Endothelial cell of umbilical vein (primary cell): ENCODE measurements around the gene NMS.
"Not testable (repeated sequence)": the region's sequence is repeated elsewhere in the genome, so short reads cannot be mapped to it uniquely, and the experiment has no call there.

ENCODE experiments used
- EZH2 ChIP-seq: IDR thresholded peaks from 2 replicates; pipeline ENCODE4 v1.6.1; 2012; ENCODE audit warnings: borderline replicate concordance, low read depth, mild to moderate bottlenecking, moderate library complexity, low read length, inconsistent platforms; ENCODE audit not compliant: severe bottlenecking
- FOS ChIP-seq: IDR thresholded peaks from 2 replicates; pipeline ENCODE4 v1.6.1; 2011; ENCODE audit warnings: mild to moderate bottlenecking, low read length, moderate library complexity, borderline replicate concordance; ENCODE audit not compliant: insufficient read depth
- GATA2 ChIP-seq: IDR thresholded peaks from 2 replicates; pipeline ENCODE4 v1.7.0; 2011; ENCODE audit warnings: low read depth, mild to moderate bottlenecking, moderate library complexity, mixed read lengths, low read length; ENCODE audit not compliant: insufficient read length, insufficient read depth
- POLR2A ChIP-seq: IDR thresholded peaks from 2 replicates; pipeline ENCODE4 v1.6.1; 2012; ENCODE audit warnings: low read depth, mild to moderate bottlenecking, control low read depth, low read length
- POLR2AphosphoS5 ChIP-seq: IDR thresholded peaks from 2 replicates; pipeline ENCODE4 v1.6.1; 2012; ENCODE audit warnings: low read depth, mild to moderate bottlenecking, control low read depth, low read length, moderate library complexity; ENCODE audit not compliant: insufficient read depth
- TF ChIP-seq, protein P1 (sequence below), 2 donors: IDR thresholded peaks; 1 replicate in 1 of 2; 2 replicates in 1 of 2; pipeline ENCODE4 v1.5.1; 2011; ENCODE audit warnings: low read length in 2 of 2, mild to moderate bottlenecking in 2 of 2, moderate library complexity in 2 of 2, control low read depth in 1 of 2, inconsistent platforms in 1 of 2, low read depth in 1 of 2; ENCODE audit not compliant: insufficient read depth in 1 of 2; ENCODE audit errors: extremely low read depth in 1 of 2
- TF ChIP-seq, protein P2 (sequence below): IDR thresholded peaks from 2 replicates; pipeline ENCODE4 v1.6.1; 2011; ENCODE audit not compliant: insufficient read depth, insufficient read length

DNA sequence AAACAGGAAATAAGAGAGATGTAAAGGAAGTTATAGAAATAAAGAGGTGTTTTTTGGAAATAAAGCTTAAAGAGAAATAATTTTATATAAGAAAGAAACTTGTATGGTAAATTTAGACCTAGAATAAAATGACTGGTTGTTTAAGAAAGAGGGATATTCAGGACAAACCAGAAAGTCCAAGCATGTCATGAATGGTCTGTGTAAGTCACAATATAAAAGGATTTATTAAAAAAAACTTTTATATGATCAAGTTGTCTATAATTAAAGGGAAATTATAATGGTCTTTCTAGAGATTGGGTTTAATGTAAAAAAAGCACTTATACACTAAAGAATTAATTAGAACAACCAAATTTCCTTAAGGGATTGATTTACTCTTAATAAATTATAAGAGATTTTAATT, 13.9 kb upstream of the NMS start:
- TF ChIP-seq, protein P1, sequence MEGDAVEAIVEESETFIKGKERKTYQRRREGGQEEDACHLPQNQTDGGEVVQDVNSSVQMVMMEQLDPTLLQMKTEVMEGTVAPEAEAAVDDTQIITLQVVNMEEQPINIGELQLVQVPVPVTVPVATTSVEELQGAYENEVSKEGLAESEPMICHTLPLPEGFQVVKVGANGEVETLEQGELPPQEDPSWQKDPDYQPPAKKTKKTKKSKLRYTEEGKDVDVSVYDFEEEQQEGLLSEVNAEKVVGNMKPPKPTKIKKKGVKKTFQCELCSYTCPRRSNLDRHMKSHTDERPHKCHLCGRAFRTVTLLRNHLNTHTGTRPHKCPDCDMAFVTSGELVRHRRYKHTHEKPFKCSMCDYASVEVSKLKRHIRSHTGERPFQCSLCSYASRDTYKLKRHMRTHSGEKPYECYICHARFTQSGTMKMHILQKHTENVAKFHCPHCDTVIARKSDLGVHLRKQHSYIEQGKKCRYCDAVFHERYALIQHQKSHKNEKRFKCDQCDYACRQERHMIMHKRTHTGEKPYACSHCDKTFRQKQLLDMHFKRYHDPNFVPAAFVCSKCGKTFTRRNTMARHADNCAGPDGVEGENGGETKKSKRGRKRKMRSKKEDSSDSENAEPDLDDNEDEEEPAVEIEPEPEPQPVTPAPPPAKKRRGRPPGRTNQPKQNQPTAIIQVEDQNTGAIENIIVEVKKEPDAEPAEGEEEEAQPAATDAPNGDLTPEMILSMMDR (IDR thresholded peaks at IDR 0.05; ENCODE audit: extremely low read depth in 1 of 2, insufficient read depth in 1 of 2, low read depth in 1 of 2, low read length in 2 of 2): not testable (repeated sequence)
- not testable (repeated sequence) for TF ChIP-seq EZH2, POLR2AphosphoS5, GATA2, POLR2A, FOS
- TF ChIP-seq, protein P2, sequence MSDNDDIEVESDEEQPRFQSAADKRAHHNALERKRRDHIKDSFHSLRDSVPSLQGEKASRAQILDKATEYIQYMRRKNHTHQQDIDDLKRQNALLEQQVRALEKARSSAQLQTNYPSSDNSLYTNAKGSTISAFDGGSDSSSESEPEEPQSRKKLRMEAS: not testable (repeated sequence)
